ENCODE data around the gene RNASEH2A.
"Not testable (repeated sequence)": the region's sequence is repeated elsewhere in the genome, so short reads cannot be mapped to it uniquely, and the experiment has no call there.

RNASEH2A gene

GRCh38 chr19:12840091-12841079 is 34.0 kb downstream of the RNASEH2A start:
- no peak for TF ChIP-seq CTCF (conservative IDR thresholded peaks at IDR 0.05; ENCODE audit: low read depth, low read length)
- H3K4me3 ChIP-seq (ENCODE audit: low read depth, low read length) = peak overlapping the region; percentile 20
- DNase-seq (ENCODE audit: low read depth) = peak; percentile 69

GRCh38 chr19:12841094-12841493 is 34.7 kb downstream of the RNASEH2A start:
- no peak for DNase-seq (ENCODE audit: low read depth)
- H3K4me3 ChIP-seq (ENCODE audit: low read depth, low read length) = peak overlapping the region; percentile 20
- no peak for TF ChIP-seq CTCF (conservative IDR thresholded peaks at IDR 0.05; ENCODE audit: low read depth, low read length)

- TF ChIP-seq CTCF (conservative IDR thresholded peaks at IDR 0.05; ENCODE audit: low read depth, low read length) = no peak
- no peak overlapping the region for H3K4me3 ChIP-seq (ENCODE audit: low read depth, low read length)
- no peak for DNase-seq (ENCODE audit: low read depth)
These were observed 36.1 kb downstream of the RNASEH2A start for GRCh38 chr19:12842511-12842910.

GRCh38 chr19:12843328-12843727 is 36.9 kb downstream of the RNASEH2A start:
- DNase-seq (ENCODE audit: low read depth) = no peak
- H3K4me3 ChIP-seq (ENCODE audit: low read depth, low read length) = no peak overlapping the region
- TF ChIP-seq CTCF (conservative IDR thresholded peaks at IDR 0.05; ENCODE audit: low read depth, low read length) = no peak

GRCh38 chr19:12843999-12844732 is 37.8 kb downstream of the RNASEH2A start:
- H3K4me3 ChIP-seq (ENCODE audit: low read depth, low read length) = no peak overlapping the region
- no peak for TF ChIP-seq CTCF (conservative IDR thresholded peaks at IDR 0.05; ENCODE audit: low read depth, low read length)
- no peak for DNase-seq (ENCODE audit: low read depth)

GRCh38 chr19:12846613-12847012 is 40.2 kb downstream of the RNASEH2A start:
- not testable (repeated sequence) for DNase-seq (ENCODE audit: low read depth); H3K4me3 ChIP-seq (ENCODE audit: low read depth, low read length)
